KMS-11 (cell line): ENCODE measurements around the gene CROT.

Experiments used
- H2AFZ ChIP-seq: fragments of 200-600 bp; sonication (generic); 2 replicates; pipeline ENCODE4 v1.6.1; 2016; ENCODE audit warnings: antibody characterized with exemption, mixed run types, low read depth
- H3K27ac ChIP-seq: fragments of 200-600 bp; sonication (generic); 2 replicates; pipeline ENCODE4 v1.6.1; 2016; ENCODE audit warnings: mild to moderate bottlenecking, mixed run types
- H3K27me3 ChIP-seq: fragments of 200-600 bp; sonication (generic); 2 replicates; pipeline ENCODE4 v1.6.1; 2017; ENCODE audit warnings: mild to moderate bottlenecking, low read depth, mixed run types, moderate library complexity; ENCODE audit not compliant: insufficient read depth
- H3K36me3 ChIP-seq: fragments of 200-600 bp; sonication (generic); 2 replicates; pipeline ENCODE4 v1.6.1; 2017; ENCODE audit warnings: mild to moderate bottlenecking, mixed run types; ENCODE audit not compliant: insufficient read depth
- H3K4me1 ChIP-seq: fragments of 200-600 bp; sonication (generic); 2 replicates; pipeline ENCODE4 v1.6.1; 2016; ENCODE audit warnings: mild to moderate bottlenecking, low read depth, mixed run types; ENCODE audit not compliant: poor library complexity, severe bottlenecking
- H3K4me2 ChIP-seq: fragments of 200-600 bp; sonication (generic); 2 replicates; pipeline ENCODE4 v1.7.0; 2016; ENCODE audit warnings: mild to moderate bottlenecking, mixed run types
- H3K4me3 ChIP-seq: fragments of 200-600 bp; sonication (generic); IDR thresholded peaks from 2 replicates; pipeline ENCODE4 v1.6.1; 2017; ENCODE audit warnings: low read depth, low read length, mixed read lengths; ENCODE audit not compliant: insufficient read depth
- H3K79me2 ChIP-seq: fragments of 200-600 bp; sonication (generic); 2 replicates; pipeline ENCODE4 v1.6.1; 2016; ENCODE audit warnings: low read depth, mixed run types; ENCODE audit not compliant: insufficient read depth
- H3K9ac ChIP-seq: fragments of 200-600 bp; sonication (generic); 2 replicates; pipeline ENCODE4 v1.6.1; 2016; ENCODE audit warnings: mild to moderate bottlenecking, mixed run types
- H4K20me1 ChIP-seq: fragments of 200-600 bp; sonication (generic); 2 replicates; pipeline ENCODE4 v1.6.1; 2016; ENCODE audit warnings: mild to moderate bottlenecking, mixed run types; ENCODE audit not compliant: insufficient read depth
- CTCF ChIP-seq: fragments of 200-600 bp; sonication (generic); conservative IDR thresholded peaks from 2 replicates; pipeline ENCODE4 v1.6.1; 2017; ENCODE audit warnings: low read depth, mild to moderate bottlenecking, antibody characterized with exemption, low read length, moderate library complexity, mixed read lengths

The CROT gene

GRCh38 chr7:87330942-87331341 is 14.5 kb upstream of the CROT start:
- Histone ChIP-seq H3K27ac (no peak overlapping the region), H3K27me3 (no peaks in the 10 kb centered on the region), H3K79me2 (no peaks in the 10 kb centered on the region), H3K36me3 (no peaks in the 10 kb centered on the region), H3K4me2 (no peak overlapping the region), H3K4me1 (no peaks in the 10 kb centered on the region), H2AFZ (no peak overlapping the region), H3K4me3 (no peak overlapping the region), H3K9ac (no peak overlapping the region), H4K20me1 (no peaks in the 10 kb centered on the region)
- no peak for TF ChIP-seq CTCF

GRCh38 chr7:87331687-87332252 is 13.7 kb upstream of the CROT start:
- no peak overlapping the region for H3K4me2 ChIP-seq

GRCh38 chr7:87332321-87332720 is 13.1 kb upstream of the CROT start:
- Histone ChIP-seq H3K79me2 (no peaks in the 10 kb centered on the region), H3K4me1 (no peaks in the 10 kb centered on the region), H4K20me1 (no peaks in the 10 kb centered on the region)

More at GRCh38 chr7:87331687-87332252, 13.7 kb upstream of the CROT start:
- no peak overlapping the region for H2AFZ ChIP-seq
- H3K27ac ChIP-seq = no peak overlapping the region
- H3K36me3 ChIP-seq = no peaks in the 10 kb centered on the region
- no peak overlapping the region for H3K4me3 ChIP-seq
- H3K4me1 ChIP-seq = no peaks in the 10 kb centered on the region
- H3K79me2 ChIP-seq = no peaks in the 10 kb centered on the region
- H3K27me3 ChIP-seq = no peaks in the 10 kb centered on the region
- no peak overlapping the region for H3K9ac ChIP-seq
- H4K20me1 ChIP-seq = no peaks in the 10 kb centered on the region
- no peak for TF ChIP-seq CTCF

GRCh38 chr7:87336136-87336535 is 9.3 kb upstream of the CROT start:
- no peaks in the 10 kb centered on the region for H3K27me3 ChIP-seq
- H3K27ac ChIP-seq = no peak overlapping the region
- peaks cover 2% of the 10 kb centered on the region for H3K4me1 ChIP-seq
- H3K4me2 ChIP-seq = no peak overlapping the region
- no peaks in the 10 kb centered on the region for H3K36me3 ChIP-seq
- no peak overlapping the region for H2AFZ ChIP-seq
- no peak for TF ChIP-seq CTCF
- H3K4me3 ChIP-seq = no peak overlapping the region
- no peaks in the 10 kb centered on the region for H3K79me2 ChIP-seq
- no peak overlapping the region for H3K9ac ChIP-seq
- no peaks in the 10 kb centered on the region for H4K20me1 ChIP-seq

More at GRCh38 chr7:87332321-87332720, 13.1 kb upstream of the CROT start:
- no peak overlapping the region for H3K4me3 ChIP-seq
- H3K36me3 ChIP-seq = no peaks in the 10 kb centered on the region
- no peak overlapping the region for H3K27ac ChIP-seq
- H2AFZ ChIP-seq = no peak overlapping the region
- H3K9ac ChIP-seq = no peak overlapping the region
- no peak for TF ChIP-seq CTCF
- H3K27me3 ChIP-seq = no peaks in the 10 kb centered on the region
- no peak overlapping the region for H3K4me2 ChIP-seq
